GM18870 (cell line): ENCODE results near the gene CELF1.

ENCODE experiments used
- ATAC-seq: cut with Tn5 transposase; IDR thresholded peaks from one replicate; pipeline ENCODE4 v1.9.1; 2021; ENCODE audit warnings: moderate library complexity; ENCODE audit not compliant: unreplicated experiment

The CELF1 gene

GRCh38 chr11:47451436-47451835, 101.5 kb downstream of the CELF1 start:
- ATAC-seq, result no peak

GRCh38 chr11:47449541-47449940, 103.4 kb downstream of the CELF1 start:
- no peak for ATAC-seq

GRCh38 chr11:47448566-47449427, 104.1 kb downstream of the CELF1 start, which contains the start of gene RAPSN:
Gene RAPSN (minus strand): TSS chr11:47449136. CDS start chr11:47448964, 172 bp downstream.
- no peak for ATAC-seq

- no peak for ATAC-seq
Measured at GRCh38 chr11:47447906-47448305, 105.0 kb downstream of the CELF1 start.

- ATAC-seq, result no peak
Measured at GRCh38 chr11:47446833-47447232, 106.1 kb downstream of the CELF1 start.

GRCh38 chr11:47445840-47446239, 107.1 kb downstream of the CELF1 start:
- ATAC-seq, result no peak

- ATAC-seq, result no peak
Measured at GRCh38 chr11:47443817-47444216, 109.1 kb downstream of the CELF1 start.

- ATAC-seq, result no peak
Measured at GRCh38 chr11:47443028-47443700, 109.8 kb downstream of the CELF1 start.

- no peak for ATAC-seq
Measured at GRCh38 chr11:47442514-47442913, 110.4 kb downstream of the CELF1 start.

GRCh38 chr11:47441421-47441820, 111.5 kb downstream of the CELF1 start:
- ATAC-seq, result no peak

GRCh38 chr11:47440054-47440476, 112.9 kb downstream of the CELF1 start:
- ATAC-seq, result no peak

GRCh38 chr11:47438721-47439120, 114.2 kb downstream of the CELF1 start:
- no peak for ATAC-seq

- ATAC-seq, result no peak
Measured at GRCh38 chr11:47437746-47438418, 115.0 kb downstream of the CELF1 start.

- no peak for ATAC-seq
Measured at GRCh38 chr11:47437218-47437745, 115.7 kb downstream of the CELF1 start.

GRCh38 chr11:47436726-47437125, 116.2 kb downstream of the CELF1 start:
- ATAC-seq, result no peak

- ATAC-seq, result no peak
Measured at GRCh38 chr11:47435687-47436086, 117.2 kb downstream of the CELF1 start.

- ATAC-seq, result no peak
Measured at GRCh38 chr11:47434011-47434786, 118.7 kb downstream of the CELF1 start.

- ATAC-seq, result no peak
Measured at GRCh38 chr11:47433157-47433556, 119.8 kb downstream of the CELF1 start.

GRCh38 chr11:47431356-47432083, 121.4 kb downstream of the CELF1 start:
- no peak for ATAC-seq

GRCh38 chr11:47430524-47430923, 122.4 kb downstream of the CELF1 start:
- no peak for ATAC-seq
